ENCODE results near the gene ARL15.
"Not testable (repeated sequence)": the region's sequence is repeated elsewhere in the genome, so short reads cannot be mapped to it uniquely, and the experiment has no call there.

ARL15 gene

GRCh38 chr5:54093861-54094260 is 216.5 kb downstream of the ARL15 start:
- no peak for DNase-seq (ENCODE audit: low read depth in 2 of 2)

GRCh38 chr5:54093081-54093492 is 217.3 kb downstream of the ARL15 start:
- DNase-seq (ENCODE audit: low read depth in 2 of 2) = no peak

GRCh38 chr5:54091307-54092130 is 218.9 kb downstream of the ARL15 start:
- DNase-seq (ENCODE audit: low read depth in 2 of 2) = no peak

GRCh38 chr5:54090495-54091120 is 219.8 kb downstream of the ARL15 start:
- DNase-seq (ENCODE audit: low read depth in 2 of 2) = no peak

GRCh38 chr5:54088081-54088480 is 222.3 kb downstream of the ARL15 start:
- no peak for DNase-seq (ENCODE audit: low read depth in 2 of 2)

- DNase-seq (ENCODE audit: low read depth in 2 of 2) = no peak
Observed at GRCh38 chr5:54087436-54087835, 222.9 kb downstream of the ARL15 start.

GRCh38 chr5:54086191-54086590 is 224.2 kb downstream of the ARL15 start:
- no peak for DNase-seq (ENCODE audit: low read depth in 2 of 2)

GRCh38 chr5:54084696-54085095 is 225.7 kb downstream of the ARL15 start:
- DNase-seq (ENCODE audit: low read depth in 2 of 2) = no peak

GRCh38 chr5:54083851-54084250 is 226.5 kb downstream of the ARL15 start:
- DNase-seq (ENCODE audit: low read depth in 2 of 2) = no peak

GRCh38 chr5:54083245-54083644 is 227.1 kb downstream of the ARL15 start:
- no peak for DNase-seq (ENCODE audit: low read depth in 2 of 2)

GRCh38 chr5:54081415-54081814 is 229.0 kb downstream of the ARL15 start:
- DNase-seq (ENCODE audit: low read depth in 2 of 2) = no peak

- DNase-seq (ENCODE audit: low read depth in 2 of 2) = no peak
Observed at GRCh38 chr5:54080831-54081230, 229.5 kb downstream of the ARL15 start.

- no peak for DNase-seq (ENCODE audit: low read depth in 2 of 2)
Observed at GRCh38 chr5:54073735-54074134, 236.6 kb downstream of the ARL15 start.

- DNase-seq (ENCODE audit: low read depth in 2 of 2) = no peak
Observed at GRCh38 chr5:54073131-54073530, 237.2 kb downstream of the ARL15 start.

GRCh38 chr5:54066433-54066832 is 243.9 kb downstream of the ARL15 start:
- DNase-seq (ENCODE audit: low read depth in 2 of 2) = no peak

GRCh38 chr5:54063817-54064216 is 246.6 kb downstream of the ARL15 start:
- DNase-seq (ENCODE audit: low read depth in 2 of 2) = no peak

- no peak for DNase-seq (ENCODE audit: low read depth in 2 of 2)
Observed at GRCh38 chr5:54062958-54063357, 247.4 kb downstream of the ARL15 start.

GRCh38 chr5:54060919-54061318 is 249.5 kb downstream of the ARL15 start:
- not testable (repeated sequence) for DNase-seq (ENCODE audit: low read depth in 2 of 2)

- DNase-seq (ENCODE audit: low read depth in 2 of 2) = no peak
Observed at GRCh38 chr5:54049963-54050362, 260.4 kb downstream of the ARL15 start.

GRCh38 chr5:54049144-54049543 is 261.2 kb downstream of the ARL15 start:
- no peak for DNase-seq (ENCODE audit: low read depth in 2 of 2)

- DNase-seq (ENCODE audit: low read depth in 2 of 2) = no peak
Observed at GRCh38 chr5:54045077-54045792, 265.1 kb downstream of the ARL15 start.

- DNase-seq (ENCODE audit: low read depth in 2 of 2) = not testable (repeated sequence)
Observed at GRCh38 chr5:54044276-54044675, 266.1 kb downstream of the ARL15 start.

- no peak for DNase-seq (ENCODE audit: low read depth in 2 of 2)
Observed at GRCh38 chr5:54040804-54041203, 269.6 kb downstream of the ARL15 start.

Measured in stimulated activated CD8-positive, alpha-beta memory T cell treated with anti-CD3 and anti-CD28 coated beads, Interleukin-2, amount 100 ng/mL, for 1 hour (primary cell).